Left renal cortex interstitium (tissue), 4 donors: ENCODE measurements around the gene ARHGEF11. TPM values are rescaled to one million over a fixed set of nuclear protein-coding genes. Genes with fewer than 3 reads are reported as not detected.

Experiments
- DNase-seq, 4 donors: peaks; one replicate each; pipeline ENCODE4 v3.0.0-alpha.2; 2013; ENCODE audit warnings: low read depth in 4 of 4, low spot score in 2 of 4, missing footprints in 1 of 4
- polyA plus RNA-seq, 4 donors: library from polyadenylated mRNA; unstranded; fragments of 120-200 nt; gene quantifications; one replicate each; pipeline ENCODE4 v1.2.1, GENCODE V29; 2013; ENCODE audit not compliant: insufficient read length in 4 of 4

Gene ARHGEF11
- polyA plus RNA-seq, 4 donors = 27.7 to 43.4 (median 36.3) TPM

DNA sequence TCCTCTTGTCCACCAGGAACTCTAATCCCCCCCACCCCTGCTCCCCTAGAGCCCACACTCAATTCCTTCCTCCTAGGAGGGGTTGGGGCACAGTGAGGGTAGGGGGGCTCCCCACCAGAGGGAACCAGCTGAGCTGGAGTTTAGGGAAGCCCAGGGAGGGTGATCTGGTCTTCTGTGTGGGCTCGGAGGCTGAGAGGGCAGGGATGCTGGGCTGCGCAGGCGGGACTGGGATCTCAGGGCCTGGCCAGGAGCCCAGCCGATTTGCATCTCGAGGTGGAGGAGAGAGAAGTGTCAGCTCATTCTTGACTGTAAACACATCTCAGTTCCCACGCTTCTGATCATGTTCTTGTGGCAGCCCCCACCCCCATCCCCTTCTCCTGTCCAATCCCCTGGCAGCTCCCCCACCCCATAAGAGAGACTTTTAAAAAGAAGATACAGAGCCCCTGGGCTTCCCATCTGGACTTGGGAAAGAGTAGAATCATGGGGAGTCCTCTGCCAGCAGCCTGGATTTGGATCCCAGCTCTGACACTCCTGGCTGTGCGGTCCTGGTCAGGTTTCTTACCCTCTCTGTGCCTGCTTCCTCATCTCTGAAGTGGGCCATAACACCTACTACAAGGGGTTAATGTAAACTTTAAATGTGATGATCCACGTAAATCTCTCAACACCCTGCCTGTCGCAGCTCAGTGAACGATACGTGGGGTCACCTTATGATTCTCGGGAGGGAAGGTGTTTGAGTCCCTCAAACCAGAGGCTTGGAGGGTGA, 145.4 kb downstream of the ARHGEF11 start:
- DNase-seq = no peak

DNA sequence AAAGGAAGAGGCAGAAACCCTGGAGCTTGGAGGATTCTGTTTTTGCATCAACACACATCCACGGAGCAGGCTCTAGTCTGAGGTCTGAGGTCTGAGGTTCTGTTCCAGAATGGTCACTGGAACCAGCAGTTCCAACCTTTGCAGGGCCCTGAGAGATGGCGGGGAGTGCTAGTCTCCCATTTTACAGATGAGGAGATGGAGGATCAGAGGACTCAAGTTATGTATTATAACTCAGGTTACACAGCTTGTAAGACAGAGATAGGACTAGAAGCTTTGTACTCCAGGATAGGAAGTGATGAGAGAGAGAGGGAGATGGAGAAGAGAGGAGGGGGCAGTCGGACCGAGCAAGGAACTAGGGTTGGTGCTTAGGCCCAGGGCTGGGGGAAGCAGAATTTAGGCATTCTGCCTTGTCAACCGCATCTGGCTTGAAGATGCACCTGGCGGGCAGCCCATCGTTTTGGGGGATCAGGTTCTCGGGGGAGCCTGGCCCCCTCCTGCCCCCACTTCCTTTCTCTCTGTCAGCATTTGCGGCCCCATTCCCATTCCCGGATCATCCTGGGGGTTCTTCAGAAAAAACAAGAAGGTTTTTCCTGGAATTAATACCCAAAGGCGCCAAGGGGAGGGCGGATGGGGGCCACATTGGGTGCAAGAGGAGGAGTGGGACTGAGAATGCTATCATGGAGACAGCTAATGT, 146.4 kb downstream of the ARHGEF11 start:
- DNase-seq = no peak

DNA sequence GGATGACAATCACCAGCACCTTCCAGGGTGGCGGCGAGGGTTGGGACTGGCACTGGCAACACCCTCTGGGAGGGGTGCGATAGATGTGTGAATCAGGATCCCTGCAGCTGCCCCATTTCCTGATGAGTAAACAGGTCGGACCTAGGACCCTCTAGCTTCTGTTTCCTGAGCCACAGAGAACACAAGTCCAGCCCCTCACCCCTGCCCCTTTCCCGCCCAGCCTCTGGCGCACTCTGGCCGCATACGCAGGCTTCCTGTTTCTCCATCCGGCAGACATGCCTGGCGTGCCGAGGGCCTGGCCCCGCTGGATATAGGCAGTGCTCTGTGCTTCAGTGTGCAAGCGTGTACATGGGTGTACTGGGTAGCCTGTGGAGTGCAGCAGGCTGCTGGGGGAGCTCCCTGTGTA, 147.4 kb downstream of the ARHGEF11 start:
- no peak for DNase-seq

DNA sequence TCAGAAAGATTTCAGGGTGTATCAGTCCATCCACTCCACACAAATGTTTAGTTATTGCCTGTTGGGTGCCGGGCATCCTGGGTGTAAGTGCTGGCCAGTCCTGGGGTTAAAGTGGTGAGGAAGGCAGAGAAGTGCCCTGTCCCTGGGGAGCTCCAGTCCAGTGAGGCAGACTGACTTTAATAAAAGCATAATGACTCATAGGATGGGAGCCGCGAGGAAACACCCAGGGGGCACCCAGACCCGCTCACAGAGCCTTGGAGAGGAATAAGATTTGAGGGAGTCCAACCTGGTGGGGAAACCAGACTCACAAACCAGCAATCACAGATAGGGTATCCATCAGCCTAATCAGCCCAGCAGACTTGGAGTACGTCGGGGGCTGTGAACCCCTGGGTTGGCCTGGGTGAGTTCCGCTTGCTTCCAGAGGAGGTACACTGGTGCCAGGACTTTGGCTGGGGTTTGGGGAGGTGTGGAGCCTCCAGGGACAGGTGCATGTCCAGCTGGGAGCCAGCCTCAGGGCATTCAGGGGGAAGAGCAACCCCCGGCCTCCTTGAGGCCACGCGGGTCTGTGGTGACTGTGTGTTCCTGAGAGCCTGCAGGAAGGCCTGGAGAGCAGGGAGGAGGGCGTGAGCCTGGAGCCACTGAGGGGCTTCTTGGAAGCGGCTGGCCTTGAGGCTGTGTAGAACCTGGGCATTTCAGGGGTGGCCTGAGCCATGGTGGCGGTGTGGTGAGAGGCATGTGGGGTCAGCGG, 148.3 kb downstream of the ARHGEF11 start:
- DNase-seq = no peak

DNA sequence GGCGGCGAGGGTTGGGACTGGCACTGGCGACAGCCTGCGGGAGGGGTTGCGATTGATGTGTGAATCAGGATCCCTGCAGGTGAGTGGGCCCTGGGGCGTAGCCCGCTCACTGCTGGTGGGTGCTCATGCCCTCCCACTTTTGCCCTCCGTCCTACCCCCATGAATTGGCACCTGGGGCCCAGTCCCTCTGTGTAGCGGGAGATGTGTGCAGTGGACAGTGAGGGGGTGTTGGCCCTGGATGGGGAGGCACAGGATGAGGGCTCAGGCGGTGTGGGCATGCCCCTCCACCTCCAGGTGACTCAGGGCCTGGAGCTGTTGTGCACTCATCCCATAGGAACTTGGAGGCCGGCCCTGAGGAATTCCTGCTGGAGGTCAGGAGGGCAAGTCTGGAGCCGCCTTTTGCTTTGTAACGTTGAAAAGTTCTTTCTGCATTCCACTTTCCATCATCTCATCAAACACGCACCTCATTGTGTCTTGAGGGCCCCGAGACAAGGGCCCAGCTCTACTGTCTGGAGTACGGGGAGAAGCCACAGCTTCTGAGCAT, 149.0 kb downstream of the ARHGEF11 start:
- DNase-seq = no peak

DNA sequence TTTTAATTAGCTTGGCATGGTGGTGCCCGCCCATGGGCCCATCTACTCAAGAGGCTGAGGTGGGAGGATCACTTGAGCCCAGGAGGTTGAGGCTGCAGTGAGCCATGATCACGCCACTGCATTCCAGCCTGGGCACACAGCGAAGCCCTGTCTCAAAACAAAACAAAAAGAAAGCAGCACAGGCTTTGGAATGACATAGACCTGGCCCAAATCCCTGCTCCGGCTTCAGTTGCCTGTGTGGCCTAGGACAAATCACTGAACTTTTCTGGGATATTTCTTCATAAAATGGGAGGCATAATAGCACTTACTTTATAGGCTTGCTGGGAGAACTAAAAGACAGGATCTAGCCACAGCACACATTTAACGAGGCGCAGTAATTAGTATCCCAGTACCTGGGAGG, 149.6 kb downstream of the ARHGEF11 start:
- DNase-seq = no peak

DNA sequence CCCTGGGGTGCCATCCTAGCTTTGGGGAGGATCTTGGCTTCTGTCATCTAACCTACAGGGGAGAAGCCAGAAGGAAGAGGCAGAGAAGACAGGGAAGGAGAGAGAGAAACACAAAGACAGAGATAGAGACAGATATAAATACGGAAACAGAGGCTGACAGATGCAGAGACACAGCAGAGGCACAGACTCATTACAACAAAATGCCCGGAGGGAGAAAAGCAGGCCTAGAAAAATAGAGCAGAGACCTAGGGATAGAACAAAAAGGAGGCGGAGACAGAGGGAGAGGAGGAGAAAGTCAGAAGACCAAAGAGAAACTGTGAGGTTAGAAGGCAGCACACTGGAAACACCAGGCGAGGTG, 150.1 kb downstream of the ARHGEF11 start:
- no peak for DNase-seq

DNA sequence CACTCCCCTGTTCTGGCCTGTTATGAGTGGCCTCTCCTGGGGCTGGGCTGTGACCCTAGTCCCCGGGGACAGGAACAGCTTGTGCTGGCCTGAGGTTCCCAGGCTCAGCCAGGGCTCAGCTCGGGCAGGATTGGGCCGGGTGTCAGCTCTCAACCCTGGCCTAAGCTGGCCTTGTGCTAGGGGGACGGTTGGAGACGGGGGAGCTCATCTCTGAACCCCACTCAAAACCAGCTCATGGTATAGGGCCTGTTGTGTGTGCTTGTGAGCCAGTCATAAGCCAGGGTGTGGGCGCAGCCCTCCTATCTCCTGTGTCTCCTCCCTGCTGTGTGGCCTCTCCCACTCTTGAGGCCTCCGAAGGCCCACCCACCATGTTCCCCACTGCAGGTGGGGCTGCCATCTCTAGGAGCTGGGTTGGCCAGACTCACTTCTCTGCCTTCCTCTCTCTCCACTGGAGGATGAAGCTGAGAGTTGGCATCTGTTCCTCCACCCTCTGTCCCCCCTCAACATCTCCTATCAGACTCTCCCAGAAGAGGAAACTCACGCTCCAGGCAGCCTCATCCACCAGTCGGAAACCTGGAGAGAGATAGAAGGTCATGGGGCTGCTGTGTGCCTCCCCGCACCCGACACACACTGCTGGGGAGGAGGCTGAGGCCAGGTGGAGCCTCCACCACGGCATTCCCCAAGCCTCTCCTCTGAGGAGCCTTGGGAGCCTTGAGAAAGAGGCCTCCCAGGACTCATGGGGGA, 150.7 kb downstream of the ARHGEF11 start:
- DNase-seq = no peak

DNA sequence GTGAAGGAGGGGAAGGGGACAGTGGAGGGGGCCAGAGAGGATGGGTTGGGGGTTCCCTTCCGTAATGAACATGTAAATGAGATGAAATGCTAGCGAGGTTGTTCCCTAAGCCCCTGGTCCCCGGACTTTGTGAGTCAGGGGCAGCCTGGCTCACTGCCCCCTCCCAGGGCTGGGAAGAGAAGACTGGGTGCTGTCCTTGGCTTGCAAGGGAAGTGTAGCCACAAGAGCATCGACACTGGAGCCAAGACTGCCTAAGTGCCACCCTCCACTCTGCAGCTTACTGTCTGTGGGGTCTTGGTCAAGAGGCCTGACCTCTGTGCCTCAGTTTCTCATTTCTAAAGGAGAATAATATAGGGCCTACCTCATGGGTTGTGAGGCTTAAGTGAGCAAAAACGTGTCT, 151.5 kb downstream of the ARHGEF11 start:
- no peak for DNase-seq

DNA sequence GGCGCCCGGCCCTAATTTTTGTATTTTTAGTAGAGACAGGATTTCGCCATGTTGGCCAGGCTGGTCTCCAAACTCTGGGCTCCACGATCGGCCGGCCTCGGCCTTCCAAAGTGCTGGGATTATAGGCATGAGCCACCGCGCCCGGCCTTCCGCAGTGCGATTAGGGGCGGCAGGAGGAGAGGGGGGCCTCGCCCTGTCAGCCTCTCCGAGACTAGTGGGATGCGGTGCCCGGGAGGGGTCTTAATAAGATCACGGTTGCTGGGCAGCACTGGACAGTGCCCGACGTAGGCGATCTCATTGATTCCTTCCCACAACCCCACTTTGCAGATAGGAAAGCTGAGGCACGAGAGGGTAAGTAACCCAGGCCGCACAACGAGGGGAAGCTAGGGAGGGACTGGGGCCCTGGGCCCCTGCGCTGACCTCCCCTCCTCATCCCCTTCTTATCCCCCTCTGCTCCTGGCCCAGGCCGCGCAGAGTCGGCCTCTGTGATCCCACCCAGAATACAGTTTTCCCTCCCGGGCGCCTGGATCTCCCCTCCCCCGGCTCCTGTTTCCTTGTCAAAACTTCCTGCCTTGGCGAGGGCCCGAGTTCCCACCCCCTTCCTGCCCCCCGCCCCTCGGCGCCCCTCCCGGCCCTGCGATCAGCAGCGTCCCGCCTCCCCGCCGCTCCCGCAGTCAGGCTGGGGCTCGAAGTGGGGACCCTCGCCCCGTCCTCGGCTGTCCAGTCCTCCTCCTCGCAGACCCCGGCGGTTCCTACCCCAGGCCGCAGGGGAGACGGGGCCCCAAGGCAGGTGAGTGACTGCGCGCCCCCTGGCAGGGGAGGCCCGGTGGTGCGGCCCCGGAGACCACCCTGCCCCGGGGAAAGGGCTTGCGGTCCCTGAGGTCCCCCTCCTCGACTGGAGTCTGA, 152.2 kb downstream of the ARHGEF11 start, which contains the start of gene PEAR1:
Gene PEAR1 (plus strand): TSS at position 671 of the 906 bp plus-strand sequence. CDS start 10,209 bp downstream, outside the sequence.
- DNase-seq = peak in 1 of 4 donors; percentile 62

DNA sequence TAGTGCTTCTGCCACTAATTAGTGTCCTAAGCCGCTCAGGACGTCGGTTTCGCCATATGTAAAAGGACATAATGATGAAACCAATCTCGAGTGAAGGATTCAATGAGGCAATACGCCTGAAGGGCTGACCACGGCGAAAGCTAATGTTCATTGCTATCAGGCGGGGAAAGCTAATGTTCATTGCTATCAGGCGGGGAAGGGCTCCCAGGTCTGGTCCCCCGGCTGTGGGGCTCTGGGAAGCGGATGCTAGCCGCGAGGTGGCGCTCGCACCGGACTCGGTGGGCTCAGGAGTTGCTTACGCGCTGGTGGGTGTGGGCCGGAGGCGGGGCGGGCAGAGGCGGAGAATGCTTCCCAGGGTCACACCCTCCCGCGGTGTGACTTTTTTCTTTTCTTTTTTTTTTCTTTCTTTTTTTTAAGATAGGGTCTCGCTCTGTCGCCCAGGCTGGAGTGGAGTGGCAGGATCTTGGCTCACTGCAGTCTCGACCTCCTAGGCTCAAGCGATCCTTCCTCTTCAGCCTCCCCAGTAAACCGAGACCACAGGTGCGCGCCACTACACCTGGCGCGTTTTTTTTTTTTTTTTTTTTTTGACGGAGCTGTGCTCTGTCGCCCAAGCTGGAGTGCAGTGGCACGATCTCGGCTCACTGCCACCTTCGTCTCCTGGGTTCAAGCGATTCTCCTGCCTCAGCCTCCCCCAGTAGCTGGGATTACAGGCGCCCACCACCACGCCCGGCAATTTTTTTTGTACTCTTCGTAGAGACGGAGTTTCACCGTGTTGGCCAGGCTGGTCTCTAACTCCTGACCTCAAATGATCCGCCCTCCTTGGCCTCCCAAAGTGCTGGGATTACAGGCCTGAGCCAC, 153.1 kb downstream of the ARHGEF11 start:
- DNase-seq = peak in 3 of 4 donors; percentile 72 to 87 (median 82)

DNA sequence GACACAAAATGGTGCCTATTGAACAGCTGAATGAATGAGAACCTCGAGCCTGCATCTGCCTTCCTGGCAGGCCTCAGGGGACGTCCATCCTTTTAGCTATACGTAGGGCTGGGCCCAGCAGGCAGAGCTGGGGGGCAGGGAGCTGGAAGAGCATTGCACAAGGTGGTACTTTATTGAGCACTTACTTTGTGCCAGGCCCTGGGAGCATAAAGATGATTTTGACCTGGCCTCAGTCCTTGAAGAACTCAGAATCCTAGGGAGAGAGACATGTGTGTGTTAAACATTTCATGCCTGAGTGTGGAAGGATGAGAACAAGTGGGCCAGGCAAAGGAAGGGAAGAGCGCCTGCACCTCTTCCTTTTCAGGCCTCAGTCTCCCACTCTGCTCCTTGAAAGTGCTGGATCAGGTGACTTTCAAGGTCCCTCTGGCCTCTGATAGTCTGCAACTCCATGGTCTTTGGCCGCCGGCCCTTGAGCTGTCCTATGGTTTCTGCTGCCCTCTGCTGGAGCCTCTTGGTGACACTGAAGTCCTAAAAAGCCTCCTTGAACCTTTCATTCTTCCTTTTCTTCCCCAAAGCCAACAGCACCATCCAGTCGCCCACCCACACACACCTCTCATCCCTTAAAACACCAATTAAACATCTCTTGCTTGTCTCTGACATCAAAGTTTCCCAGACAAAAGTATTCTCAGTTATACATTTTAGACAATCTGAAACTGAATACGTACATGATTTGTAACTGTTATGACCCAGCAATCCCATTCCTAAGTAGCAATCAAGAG, 155.6 kb downstream of the ARHGEF11 start:
- peak in 1 of 4 donors; percentile 79 for DNase-seq

DNA sequence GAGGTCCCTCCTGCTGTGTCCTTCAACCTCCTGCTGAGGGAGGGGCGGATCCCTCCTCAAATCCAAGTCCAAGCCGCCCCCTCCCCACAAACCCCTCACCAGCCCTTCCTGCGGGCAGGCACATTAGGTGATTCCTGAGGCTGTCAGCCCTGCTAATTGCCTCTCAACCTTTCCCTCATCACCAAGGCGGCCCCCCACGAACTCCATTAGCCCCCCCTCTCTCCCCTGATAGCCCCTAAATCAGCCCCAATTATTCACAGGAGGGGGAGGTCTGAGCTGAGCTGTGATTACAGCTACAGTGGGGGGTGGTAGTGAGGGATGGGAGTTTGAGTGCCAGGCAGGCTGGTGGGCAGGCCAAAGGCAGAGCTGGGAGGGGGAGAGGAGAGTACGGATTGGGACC, 157.8 kb downstream of the ARHGEF11 start:
- no peak for DNase-seq

DNA sequence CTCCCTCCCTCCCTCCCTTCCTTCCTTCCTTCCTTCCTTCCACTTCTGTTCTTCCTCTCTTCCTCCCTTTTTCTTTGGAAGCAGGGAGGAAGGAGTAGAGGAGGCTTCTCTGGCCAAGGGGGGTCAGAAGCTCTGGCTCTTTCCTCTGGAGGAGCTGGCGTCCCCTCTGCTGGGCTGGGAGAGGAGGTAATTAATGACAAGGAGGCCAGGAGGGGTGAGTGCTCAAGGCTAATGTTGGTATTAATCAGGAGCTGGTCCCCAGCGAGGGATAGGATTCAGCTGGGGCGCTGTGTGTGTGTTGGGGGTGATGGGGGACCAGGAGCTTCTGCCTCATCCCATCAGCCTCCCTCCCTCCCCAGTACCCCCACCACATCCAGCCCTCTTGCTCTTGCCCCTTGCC, 158.2 kb downstream of the ARHGEF11 start:
- DNase-seq = no peak

DNA sequence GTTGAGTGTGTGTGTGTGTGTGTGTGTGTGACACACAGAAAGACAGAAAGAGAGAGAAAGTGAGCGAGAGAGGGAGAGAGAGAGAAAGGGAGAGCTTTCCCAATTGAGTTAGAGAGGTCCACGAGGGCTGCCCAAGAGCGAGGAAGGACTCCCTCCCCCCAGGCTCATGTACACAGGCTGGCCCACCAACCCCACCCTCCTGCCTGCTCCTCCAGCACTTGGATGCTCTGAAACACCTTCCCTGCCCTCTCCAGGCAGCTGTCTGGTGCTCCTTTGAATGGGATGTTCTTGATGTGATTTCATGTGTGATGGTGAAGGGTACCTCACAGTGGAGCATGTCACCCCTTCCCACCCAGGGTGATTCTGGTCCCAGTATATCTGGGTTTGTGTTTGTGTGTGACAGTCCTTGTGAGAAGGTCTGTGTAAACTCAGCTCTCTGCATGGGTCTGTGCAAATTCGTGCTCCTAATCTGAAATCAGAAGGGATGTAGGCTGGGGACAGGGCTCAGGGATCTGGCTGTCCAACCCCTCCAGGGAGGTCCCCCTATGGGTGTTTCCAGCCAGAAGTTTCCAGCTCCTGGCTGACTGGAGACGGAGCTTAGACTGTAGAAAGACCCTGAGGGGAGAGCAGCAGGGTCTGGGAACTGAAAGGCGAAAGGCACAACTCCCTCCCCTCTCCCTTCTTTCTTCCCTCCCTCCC, 158.8 kb downstream of the ARHGEF11 start:
- no peak for DNase-seq

DNA sequence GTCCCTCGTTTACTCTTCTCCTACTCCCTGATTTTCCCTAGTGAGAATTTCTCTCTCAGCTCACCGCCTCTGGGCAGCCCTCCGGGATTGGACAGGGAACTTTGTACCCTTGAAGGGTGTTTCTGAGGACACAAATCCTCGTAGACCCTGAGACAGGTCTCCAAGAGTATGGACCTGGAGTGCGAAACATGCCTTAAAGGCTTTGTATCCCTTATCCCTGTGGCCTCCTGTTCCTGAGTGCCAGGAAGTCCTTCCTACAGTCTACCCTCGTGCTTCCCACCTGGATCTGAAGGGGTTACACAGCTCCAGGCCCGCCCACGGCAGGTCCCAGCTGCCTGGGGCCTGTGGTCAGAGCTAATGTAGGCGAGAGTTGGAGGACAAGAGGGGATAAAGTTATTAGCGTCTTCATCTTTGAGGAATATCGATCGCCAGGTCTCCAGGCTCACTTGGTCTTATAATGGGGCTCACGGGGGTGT, 159.6 kb downstream of the ARHGEF11 start:
- no peak for DNase-seq

DNA sequence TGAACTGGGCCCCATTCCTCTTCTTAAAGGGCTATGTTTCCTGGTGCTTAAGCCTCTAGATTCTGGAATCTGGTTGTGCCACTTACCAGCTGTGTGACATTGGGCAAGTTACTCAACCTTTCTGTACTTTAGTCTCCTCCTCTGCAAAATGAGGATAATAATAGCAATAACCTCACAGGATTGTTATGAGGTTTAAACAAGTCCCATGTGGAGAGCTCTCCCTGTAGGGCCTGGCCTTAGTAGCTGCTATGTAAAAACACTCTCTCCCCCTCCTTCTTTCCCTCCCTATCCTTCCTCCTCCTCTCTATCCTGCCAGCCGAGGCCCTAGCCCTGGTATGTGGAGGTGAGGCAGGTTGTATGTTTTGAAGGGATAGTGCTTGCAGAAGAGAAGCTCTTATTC, 160.2 kb downstream of the ARHGEF11 start:
- no peak for DNase-seq
